ELR (cell line): ENCODE measurements around the gene WNT9B.
"Not testable (repeated sequence)": the region's sequence is repeated elsewhere in the genome, so short reads cannot be mapped to it uniquely, and the experiment has no call there.

Source experiments
- DNase-seq: peaks from one replicate; pipeline ENCODE4 v3.0.0-alpha.2; 2015; ENCODE audit warnings: low read depth

WNT9B gene

DNA sequence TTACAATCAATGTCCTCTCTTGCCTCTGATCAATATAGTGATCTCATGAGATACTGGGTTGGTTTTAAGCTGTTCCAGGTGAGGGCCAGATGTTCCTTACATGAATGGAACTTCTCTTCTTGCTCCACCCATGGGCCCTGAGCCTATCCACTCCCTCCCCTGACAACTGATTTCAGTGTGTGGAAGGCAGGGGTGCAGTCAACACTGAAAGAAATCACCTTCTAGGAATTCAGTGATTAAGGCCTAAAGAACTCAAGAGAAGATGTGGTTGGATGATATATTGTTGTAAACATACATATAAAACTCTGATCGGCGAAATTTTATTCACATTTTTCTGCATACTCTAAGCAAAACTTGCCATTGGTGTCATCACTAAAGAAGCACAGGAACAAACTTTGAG is 64.8 kb downstream of the WNT9B start:
- peak; percentile 95 for DNase-seq

DNA sequence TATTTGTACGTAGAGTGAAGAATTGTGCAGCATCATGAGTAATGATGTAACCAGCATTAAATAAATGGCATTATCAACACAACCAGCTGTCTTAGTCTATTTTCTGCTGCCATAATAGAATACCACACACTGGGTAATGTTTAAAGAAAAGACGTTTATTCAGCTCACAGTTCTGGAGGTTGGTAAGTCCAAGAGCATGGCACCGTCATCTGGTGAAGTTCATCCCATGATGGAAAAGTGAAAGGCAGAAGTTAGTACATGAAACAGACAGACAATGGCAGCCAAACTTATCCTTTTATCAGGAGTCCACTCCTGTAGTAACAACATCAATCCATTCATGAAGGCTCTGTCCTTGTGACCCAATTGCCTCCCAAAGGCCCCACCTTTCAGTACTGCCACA is 65.2 kb downstream of the WNT9B start:
- no peak for DNase-seq

- peak; percentile 30 for DNase-seq
Measured at GRCh38 chr17:46917041-46917440, 65.7 kb downstream of the WNT9B start.

GRCh38 chr17:46917516-46917915 is 66.1 kb downstream of the WNT9B start:
- no peak for DNase-seq

GRCh38 chr17:46921962-46922361 is 70.6 kb downstream of the WNT9B start:
- not testable (repeated sequence) for DNase-seq

- no peak for DNase-seq
Measured at GRCh38 chr17:46922487-46922803, 71.1 kb downstream of the WNT9B start.

DNA sequence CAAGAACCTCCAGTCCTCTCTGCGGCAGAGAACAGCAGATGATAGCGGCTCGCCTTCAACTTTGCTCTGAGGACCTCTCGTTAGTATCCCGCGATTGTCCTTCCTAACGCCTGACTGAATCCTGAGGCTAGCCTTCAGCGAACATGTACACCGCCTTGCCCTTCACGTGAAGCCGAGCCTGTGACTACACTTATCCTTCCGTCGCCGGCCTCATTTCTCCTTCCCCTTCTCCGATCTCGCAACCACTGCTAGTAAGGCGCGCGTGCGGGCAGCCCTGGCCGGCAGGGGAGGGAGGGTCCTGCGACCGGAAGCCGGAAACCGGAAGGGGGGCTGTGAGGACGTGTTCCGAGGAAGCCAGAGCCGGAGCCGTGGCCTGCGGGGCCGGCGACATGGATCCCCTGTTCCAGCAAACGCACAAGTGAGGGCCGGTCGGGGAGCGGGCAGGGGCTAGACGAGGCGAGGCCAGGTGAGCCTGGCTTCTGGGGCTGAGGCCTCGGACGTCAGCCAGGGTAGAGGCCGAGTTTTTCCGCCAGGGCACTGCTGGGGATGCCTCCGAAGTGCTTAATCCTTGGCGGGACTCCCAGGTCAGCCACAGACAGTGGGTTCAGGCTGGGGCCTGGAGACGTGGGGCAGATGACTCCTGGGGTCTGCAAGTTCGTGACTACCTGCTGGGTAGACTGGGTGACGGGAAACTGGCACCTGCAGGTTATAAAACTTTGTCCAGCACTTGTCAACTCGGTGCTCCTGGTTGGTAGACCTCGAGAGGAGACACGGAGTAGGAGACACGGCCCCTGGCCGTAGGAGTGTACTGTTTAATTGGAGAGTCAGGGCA is 71.6 kb downstream of the WNT9B start, which contains the start of gene GOSR2:
TSS of gene GOSR2 (plus strand) at position 357 of the 832 bp plus-strand sequence. CDS start at position 390, 33 bp downstream.
- peak; percentile 95 for DNase-seq

- DNase-seq: no peak
Measured at GRCh38 chr17:46925185-46925868, 73.9 kb downstream of the WNT9B start.

DNA sequence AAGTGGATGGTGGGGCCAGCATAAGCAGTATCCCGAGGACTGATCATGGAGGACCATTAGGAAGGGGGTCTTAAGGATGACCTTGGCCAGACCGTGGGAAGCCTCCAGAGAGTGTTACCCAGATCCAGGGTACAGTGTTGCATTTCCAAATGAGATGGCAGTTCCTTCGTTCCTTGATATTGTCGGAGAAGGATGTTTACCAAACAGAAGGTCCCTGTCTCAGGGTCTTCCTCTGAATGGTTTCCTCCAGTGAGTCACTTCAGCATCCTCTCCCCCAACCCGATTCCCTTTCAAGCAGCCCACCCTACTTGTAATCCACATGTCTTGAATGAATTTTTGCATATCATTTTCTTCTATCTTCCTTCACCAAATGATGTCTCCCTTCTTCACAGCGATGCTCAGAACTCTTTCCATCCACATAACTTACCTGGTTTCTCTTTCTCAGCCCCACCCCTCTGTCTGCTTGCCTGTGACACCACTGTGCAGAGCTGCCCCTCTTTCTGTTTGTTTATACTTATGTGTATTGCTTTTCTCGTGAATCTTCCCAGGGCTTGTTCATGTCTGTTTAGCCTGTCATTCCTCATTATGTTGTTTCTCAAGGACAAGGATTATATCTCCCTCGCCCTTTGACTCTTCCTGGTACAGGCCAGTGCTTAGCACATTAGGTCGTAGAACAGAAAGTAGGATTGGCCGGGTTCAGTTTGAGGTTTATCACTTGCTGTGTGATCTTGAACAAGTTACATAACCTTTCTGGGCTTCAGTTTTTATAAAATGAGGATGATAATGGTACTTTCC is 77.3 kb downstream of the WNT9B start:
- DNase-seq: peak; percentile 35

- peak; percentile 99 for DNase-seq
Measured at GRCh38 chr17:46929413-46929812, 78.0 kb downstream of the WNT9B start.

DNA sequence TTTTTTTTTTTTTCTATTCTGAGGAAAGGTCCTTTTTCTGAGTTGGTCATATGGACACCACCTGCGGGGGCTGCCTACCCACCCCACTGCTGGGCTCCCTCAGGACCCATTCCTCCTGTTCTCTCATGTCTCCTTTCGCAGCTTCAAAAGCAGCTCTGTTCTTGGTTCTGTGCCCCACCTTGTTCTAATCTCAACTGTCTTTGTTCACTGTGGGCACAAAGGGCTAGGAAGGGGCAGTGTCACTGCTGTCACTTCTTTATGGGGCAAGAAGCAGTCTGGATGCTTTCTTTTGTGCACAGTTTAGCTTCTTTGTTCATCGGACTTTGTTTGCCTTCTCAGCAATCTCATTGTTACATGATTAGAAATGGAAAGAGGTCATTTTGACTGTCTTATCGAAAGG is 78.7 kb downstream of the WNT9B start:
- DNase-seq: no peak

GRCh38 chr17:46931596-46931995 is 80.2 kb downstream of the WNT9B start:
- DNase-seq: no peak

- DNase-seq: no peak
Measured at GRCh38 chr17:46935658-46936266, 84.4 kb downstream of the WNT9B start.
